Subcutaneous adipose tissue (tissue), 4 donors: ENCODE results near the gene RPL37. TPM values are rescaled to one million over a fixed set of nuclear protein-coding genes. Genes with fewer than 3 reads are reported as not detected.

ENCODE experiments used
- CTCF ChIP-seq: fragments of 450-650 bp; IDR thresholded peaks from one replicate; pipeline ENCODE4 v1.5.1; 2016; ENCODE audit warnings: low read depth, mild to moderate bottlenecking, control low read depth, antibody characterized with exemption, moderate library complexity
- total RNA-seq, 4 donors: library from RNA; depleted of rRNA; stranded (reverse); fragments of >200 nt; gene quantifications; one replicate each; pipeline ENCODE4 v1.1.0, GENCODE V29; 2016

Gene RPL37
- total RNA-seq, 4 donors from 2014 or later = 70.5 to 243 (median 152) TPM

GRCh38 chr5:40797273-40798011, 37.6 kb downstream of the RPL37 start:
- TF ChIP-seq CTCF = no peak

GRCh38 chr5:40796487-40796889, 38.5 kb downstream of the RPL37 start:
- TF ChIP-seq CTCF = no peak

- TF ChIP-seq CTCF = no peak
Observed at GRCh38 chr5:40791715-40792139, 43.3 kb downstream of the RPL37 start.

- no peak for TF ChIP-seq CTCF
Observed at GRCh38 chr5:40790947-40791593, 44.0 kb downstream of the RPL37 start.

GRCh38 chr5:40787986-40788385, 47.0 kb downstream of the RPL37 start:
- TF ChIP-seq CTCF = no peak

- TF ChIP-seq CTCF = no peak
Observed at GRCh38 chr5:40784916-40785315, 50.1 kb downstream of the RPL37 start.

- no peak for TF ChIP-seq CTCF
Observed at GRCh38 chr5:40784027-40784653, 50.9 kb downstream of the RPL37 start.
